HG03196 (cell line): Measurements from ENCODE around the gene LRRC34.

Source experiments
- ATAC-seq: cut with Tn5 transposase; IDR thresholded peaks from one replicate; pipeline ENCODE4 v1.9.1; 2021; ENCODE audit not compliant: unreplicated experiment

LRRC34 gene

GRCh38 chr3:169815590-169816150, 3.0 kb upstream of the LRRC34 start:
- no peak for ATAC-seq

GRCh38 chr3:169813757-169814517, 1.2 kb upstream of the LRRC34 start:
- peak; percentile 76 for ATAC-seq

- ATAC-seq = no peak
Measured at GRCh38 chr3:169813278-169813677, 574 bp upstream of the LRRC34 start.

GRCh38 chr3:169811631-169812331, 923 bp downstream of the LRRC34 start:
- ATAC-seq = no peak

GRCh38 chr3:169809230-169809795, 3.4 kb downstream of the LRRC34 start:
- no peak for ATAC-seq

- no peak for ATAC-seq
Measured at GRCh38 chr3:169804681-169805080, 8.0 kb downstream of the LRRC34 start.

- ATAC-seq = no peak
Measured at GRCh38 chr3:169792359-169792758, 20.3 kb downstream of the LRRC34 start.

GRCh38 chr3:169790687-169791429, 21.8 kb downstream of the LRRC34 start:
- ATAC-seq = no peak

- no peak for ATAC-seq
Measured at GRCh38 chr3:169790219-169790618, 22.5 kb downstream of the LRRC34 start.

GRCh38 chr3:169787791-169788190, 24.9 kb downstream of the LRRC34 start:
- no peak for ATAC-seq

- no peak for ATAC-seq
Measured at GRCh38 chr3:169787120-169787519, 25.6 kb downstream of the LRRC34 start.

GRCh38 chr3:169781209-169781855, 31.4 kb downstream of the LRRC34 start:
- ATAC-seq = no peak

GRCh38 chr3:169780742-169781141, 32.0 kb downstream of the LRRC34 start:
- ATAC-seq = no peak

- ATAC-seq = no peak
Measured at GRCh38 chr3:169777822-169778221, 34.9 kb downstream of the LRRC34 start.

- no peak for ATAC-seq
Measured at GRCh38 chr3:169774186-169774585, 38.5 kb downstream of the LRRC34 start.

GRCh38 chr3:169772897-169773816, 39.5 kb downstream of the LRRC34 start, which contains the start of gene MYNN:
Gene MYNN (plus strand): TSS chr3:169773396. CDS start chr3:169774296, 900 bp downstream.
- ATAC-seq = peak; percentile 86

- ATAC-seq = peak; percentile 23
Measured at GRCh38 chr3:169772305-169772896, 40.3 kb downstream of the LRRC34 start.

GRCh38 chr3:169771497-169772304, 41.0 kb downstream of the LRRC34 start:
- peak; percentile 24 for ATAC-seq
